NCI-H82 (cell line): Measurements from ENCODE around the gene NDUFAF5.
A peak's percentile ranks its signal among the peaks of the same experiment; 100 is the strongest.

Experiments
- DNase-seq: peaks from one replicate; lab custom pipeline; 2025; lab: John Stamatoyannopoulos, UW

The NDUFAF5 gene

GRCh38 chr20:13824459-13824858, 39.6 kb downstream of the NDUFAF5 start:
- no peak for DNase-seq

GRCh38 chr20:13825465-13825864, 40.6 kb downstream of the NDUFAF5 start:
- DNase-seq, result no peak

DNA sequence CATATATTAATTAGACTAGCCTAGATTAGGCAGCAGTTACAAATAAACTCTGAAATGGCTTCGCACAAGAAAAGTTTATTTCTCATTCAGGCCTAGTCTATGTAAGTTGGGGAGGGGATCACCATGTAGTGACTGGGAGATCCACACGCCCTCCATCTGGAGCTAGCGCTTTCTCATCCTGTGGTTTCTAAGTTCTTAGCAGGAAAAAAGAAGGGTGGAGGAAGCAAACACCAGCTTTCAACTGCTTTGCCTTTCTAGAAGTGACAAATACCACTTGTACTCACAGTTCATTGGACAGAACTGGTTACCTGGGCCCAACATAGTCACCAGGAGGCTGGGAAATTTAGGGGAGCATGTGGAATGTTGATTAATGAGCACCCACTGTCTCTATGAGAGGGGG, 46.6 kb downstream of the NDUFAF5 start:
- DNase-seq, result no peak

GRCh38 chr20:13838664-13839063, 53.8 kb downstream of the NDUFAF5 start:
- no peak for DNase-seq

DNA sequence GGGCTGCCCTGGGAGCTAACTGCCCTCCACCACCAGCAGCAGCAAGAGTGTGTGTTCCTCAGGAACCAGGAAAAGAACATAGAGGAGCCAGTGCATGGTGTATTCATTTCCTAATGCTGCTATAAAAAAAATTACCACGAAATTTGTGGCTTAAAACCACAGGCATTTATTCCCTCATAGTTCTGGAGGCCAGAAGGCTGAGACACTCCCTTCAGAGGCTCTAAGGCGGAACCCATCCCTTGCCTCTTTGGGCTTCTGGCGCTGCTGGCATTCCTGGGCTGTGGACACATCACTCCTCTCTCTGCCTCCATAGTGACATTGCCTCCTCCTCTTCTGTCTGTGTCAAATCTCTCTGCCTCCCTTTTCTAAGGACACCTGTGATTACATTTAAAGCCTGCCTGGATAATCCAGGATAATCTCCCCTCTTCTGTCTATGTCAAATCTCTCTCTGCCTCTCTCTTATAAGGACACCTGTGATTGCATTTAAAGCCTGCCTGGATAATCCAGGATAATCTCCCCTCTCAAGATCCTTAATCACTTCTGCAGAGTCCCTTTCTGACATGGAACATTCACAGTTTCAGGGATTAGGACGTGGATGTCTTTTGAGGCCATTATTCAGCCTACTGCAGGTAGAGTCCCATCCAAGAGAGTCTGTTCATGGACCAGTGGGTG, 54.7 kb downstream of the NDUFAF5 start:
- peak; percentile 99 for DNase-seq

- no peak for DNase-seq
These were observed 55.3 kb downstream of the NDUFAF5 start for GRCh38 chr20:13840093-13840465.

DNA sequence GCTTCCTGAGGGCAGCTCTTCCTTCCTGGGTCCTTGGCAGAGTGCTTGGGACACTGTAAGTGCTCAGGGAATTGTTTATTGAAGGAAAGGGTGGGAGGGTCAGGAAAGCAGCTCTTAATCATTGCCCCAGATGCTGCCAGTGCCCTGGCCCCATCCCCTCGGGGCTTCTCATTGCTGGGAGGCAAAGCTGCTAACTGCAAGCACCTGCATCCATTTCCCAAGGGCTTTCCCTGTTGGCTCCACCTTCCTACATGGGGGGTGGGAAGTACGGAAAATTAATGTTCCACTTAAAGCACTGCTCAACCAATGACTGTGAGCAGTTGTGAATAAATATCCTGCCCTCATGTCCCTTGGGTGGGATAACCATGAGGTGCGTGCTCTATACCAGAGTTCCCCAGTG, 56.4 kb downstream of the NDUFAF5 start:
- peak; percentile 70 for DNase-seq

- no peak for DNase-seq
These were observed 59.5 kb downstream of the NDUFAF5 start for GRCh38 chr20:13844296-13844695.

DNA sequence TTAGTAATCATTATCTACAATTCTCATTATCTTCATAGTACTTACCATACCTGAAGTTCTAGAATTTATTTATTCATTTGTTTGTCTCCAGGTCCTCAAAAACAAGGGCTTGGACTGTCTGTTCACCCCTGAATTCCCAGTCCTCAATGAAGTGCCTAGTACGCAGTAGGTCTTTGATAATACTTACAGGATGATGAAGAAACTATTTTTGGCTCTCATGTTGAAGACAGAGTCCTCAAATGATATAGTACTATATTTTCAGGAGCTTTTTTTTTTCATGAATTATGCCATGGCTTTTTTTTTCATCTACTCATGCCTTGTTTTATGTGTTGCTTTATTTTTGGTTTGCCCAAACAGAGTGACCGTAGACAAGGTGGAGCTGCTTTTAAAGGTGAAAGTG, 66.5 kb downstream of the NDUFAF5 start:
- no peak for DNase-seq

DNA sequence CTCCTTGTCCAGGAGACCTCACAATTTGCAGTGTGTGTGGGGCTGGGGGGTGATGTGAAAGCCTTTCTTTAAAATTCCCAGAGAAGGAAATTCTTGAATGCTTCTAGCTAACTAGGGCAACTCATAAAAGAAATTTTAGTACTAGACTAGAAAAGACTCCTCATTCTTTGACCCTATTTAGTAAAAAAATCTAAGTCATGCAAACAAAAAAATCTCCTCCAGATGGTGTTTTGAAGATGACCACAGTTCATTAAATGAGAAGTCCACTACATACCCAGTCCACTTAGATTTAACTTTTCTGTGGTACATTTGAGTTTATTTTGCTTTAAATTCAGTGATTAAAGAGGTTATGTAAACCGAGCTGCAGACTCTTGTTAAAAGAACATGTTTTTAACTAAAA, 67.5 kb downstream of the NDUFAF5 start:
- DNase-seq, result no peak

GRCh38 chr20:13855613-13856012, 70.8 kb downstream of the NDUFAF5 start:
- no peak for DNase-seq

- no peak for DNase-seq
These were observed 71.5 kb downstream of the NDUFAF5 start for GRCh38 chr20:13856354-13856753.

- peak; percentile 20 for DNase-seq
These were observed 72.5 kb downstream of the NDUFAF5 start for GRCh38 chr20:13857304-13857703.

- no peak for DNase-seq
These were observed 73.1 kb downstream of the NDUFAF5 start for GRCh38 chr20:13857961-13858360.

DNA sequence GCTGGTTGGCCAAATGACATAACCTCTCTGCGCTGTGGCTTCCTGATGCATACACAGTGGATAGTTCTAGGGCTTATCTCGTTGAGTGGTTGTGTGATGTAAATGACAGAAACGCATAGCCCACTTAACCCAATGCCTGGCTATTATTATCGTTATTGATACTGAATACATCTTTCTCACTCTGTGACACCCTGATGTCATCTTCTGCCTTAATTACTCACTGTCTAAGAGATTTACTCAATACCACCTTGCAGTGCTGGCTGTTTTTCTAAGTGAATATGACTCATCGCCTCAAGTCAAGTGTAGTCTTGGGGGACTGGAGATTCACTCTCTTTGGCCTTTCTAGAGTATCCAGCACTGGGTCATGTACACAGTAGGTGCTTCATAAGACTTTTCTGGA, 73.6 kb downstream of the NDUFAF5 start:
- DNase-seq, result no peak

- DNase-seq, result no peak
These were observed 74.0 kb downstream of the NDUFAF5 start for GRCh38 chr20:13858871-13859270.

DNA sequence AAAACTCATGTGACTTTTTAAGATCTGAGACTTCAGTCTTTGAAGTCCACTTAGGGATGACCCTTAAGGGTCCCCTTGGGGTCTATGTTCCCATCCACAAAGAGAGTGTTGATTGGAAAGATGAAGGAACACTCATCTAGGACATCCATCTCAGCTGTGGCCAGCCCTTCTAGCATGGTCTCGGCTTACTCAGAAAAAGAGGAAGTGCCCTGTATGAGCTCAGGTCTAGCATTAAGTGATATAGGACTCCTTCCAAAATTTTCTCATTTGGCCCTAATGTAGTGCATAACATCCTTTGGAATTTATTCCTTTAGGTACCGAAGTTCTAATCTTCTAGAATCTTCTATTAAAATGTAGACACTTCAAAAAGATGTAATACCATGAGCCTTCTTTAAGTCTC, 77.4 kb downstream of the NDUFAF5 start:
- DNase-seq, result no peak

DNA sequence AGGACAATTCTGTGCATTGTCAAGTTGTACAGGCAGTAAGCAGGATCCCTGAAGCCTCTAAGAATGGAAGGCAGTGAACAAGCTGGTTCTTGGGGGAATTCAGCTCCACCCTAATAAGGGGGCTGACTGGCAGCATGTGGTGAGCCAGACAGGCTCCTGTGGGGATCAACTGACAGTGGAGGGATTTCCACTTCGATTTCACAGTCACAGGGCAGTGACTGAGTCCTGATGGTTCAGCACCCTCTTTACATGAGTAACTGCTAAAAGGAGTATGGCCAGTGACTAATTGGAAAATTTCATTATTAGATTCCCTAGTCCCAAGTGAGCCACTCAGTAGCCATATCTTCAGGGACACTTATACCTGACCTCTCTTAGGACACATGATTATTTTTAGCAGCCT, 78.4 kb downstream of the NDUFAF5 start:
- peak; percentile 7 for DNase-seq

DNA sequence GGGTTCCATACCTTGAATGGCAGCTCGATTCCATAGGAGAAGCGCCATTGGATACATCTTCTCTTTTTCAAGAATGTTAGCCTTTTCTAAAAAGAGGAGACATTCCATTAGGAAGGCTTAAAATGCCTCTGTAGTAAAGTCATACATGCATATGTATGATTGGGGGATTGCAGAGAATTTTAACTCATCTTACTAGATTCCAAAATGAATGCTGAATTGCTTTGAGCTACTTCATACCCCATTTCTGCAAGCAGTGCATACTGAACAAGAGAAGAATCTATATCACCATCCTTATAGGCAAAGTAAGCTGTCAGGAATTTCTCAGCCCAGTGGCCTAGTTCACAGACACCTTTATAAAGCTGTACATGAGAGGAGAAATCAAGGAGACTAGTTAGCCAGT, 80.3 kb downstream of the NDUFAF5 start:
- DNase-seq, result no peak

DNA sequence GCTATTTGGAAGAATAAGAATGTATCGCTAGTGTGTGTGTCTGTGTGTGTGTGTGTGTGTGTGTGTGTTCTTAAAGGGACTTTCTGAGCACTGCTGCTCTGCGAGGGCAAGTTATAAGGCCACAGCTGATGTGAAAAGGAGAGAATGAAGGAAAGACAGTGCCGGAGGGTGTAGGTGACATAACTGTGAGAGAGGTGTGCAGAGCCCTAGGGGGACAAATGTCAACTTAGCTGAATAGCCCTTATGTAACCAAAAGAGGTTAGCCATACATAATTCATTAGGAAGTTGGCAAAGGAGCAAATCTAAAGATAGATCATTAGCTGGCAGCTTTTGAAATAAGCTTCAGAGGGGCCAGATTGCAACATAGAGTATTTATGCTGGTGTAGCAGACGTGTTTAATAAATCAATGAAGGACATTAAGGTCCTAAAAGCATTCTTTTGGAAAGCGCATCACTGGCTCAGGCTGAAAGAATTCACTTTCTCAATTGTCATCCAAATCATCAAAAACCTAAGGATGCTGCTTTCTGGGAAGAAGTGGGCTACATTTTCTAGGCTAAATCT, 81.0 kb downstream of the NDUFAF5 start:
- no peak for DNase-seq

GRCh38 chr20:13868331-13868730, 83.5 kb downstream of the NDUFAF5 start:
- no peak for DNase-seq

GRCh38 chr20:13870170-13870748, 85.4 kb downstream of the NDUFAF5 start:
- DNase-seq, result peak; percentile 21
